ENCODE results near the gene FAM228B.
"Not testable (repeated sequence)": the region's sequence is repeated elsewhere in the genome, so short reads cannot be mapped to it uniquely, and the experiment has no call there.

The FAM228B gene

DNA sequence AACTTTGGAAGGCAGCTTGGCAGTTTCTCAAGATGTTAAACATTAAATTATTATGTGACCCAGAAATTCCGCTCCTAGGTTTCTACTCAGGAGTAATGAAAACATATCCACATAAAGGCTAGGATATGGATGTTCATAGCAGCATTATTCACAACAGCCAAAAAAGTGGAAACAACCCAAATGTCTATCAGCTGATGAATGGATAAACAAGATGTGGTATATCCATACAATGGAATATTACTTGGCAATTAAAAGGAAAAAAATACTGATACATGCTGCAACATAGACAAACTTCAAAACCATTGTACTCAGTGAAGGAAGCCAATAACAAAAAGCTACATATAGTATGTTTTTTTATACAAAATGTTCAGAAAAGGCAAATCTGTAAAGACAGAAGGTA, 39.2 kb downstream of the FAM228B start:
- no peak for DNase-seq

DNA sequence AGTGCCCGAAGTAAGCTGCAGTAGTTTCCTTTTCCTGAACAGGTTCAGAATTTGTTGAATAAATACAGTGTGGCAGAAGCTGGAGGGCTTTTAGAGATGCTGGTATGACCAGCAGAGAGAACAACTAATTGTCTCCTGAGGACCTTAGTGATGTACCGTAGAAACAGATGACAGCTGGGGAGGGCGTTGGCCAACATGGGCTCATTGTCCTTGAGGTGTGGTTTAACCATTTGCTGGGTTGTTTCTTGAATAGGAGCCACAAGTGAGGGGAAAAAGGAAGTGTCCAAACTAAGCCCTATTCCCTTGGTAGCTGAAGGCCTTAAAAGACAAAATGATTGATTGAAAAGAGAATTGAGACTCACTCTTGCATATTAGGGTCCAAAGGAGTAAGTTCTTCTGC, 39.9 kb downstream of the FAM228B start:
- no peak for DNase-seq

GRCh38 chr2:24163601-24164000, 40.3 kb downstream of the FAM228B start:
- no peak for DNase-seq

- peak; percentile 13 to 21 for DNase-seq
Observed at GRCh38 chr2:24164416-24164973, 41.2 kb downstream of the FAM228B start.

GRCh38 chr2:24169023-24169422, 45.8 kb downstream of the FAM228B start:
- no peak for DNase-seq

DNA sequence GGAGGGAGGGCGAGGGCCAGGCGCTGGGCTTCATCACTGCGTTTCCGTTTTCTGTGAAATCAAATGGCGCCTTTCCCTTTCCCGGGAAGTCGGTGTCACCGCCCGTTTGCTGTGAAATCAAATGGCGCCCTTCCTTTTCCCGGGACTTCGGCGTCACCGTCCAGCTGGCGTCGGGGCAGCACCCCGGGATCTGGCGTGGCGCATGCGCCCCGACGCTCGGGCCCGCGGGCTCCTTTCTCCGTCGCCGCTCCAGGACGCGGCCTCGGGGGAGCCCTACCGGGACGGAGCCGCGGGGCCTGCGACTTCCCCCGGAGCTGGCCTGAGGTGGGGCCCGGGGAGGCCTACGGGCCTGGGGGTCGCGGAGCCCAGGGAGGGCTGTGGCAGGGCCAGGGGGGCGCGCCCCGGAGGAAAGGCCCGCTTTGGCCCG, 51.6 kb downstream of the FAM228B start, which contains the start of gene FAM228A:
FAM228A (plus strand) TSS at position 203 of the 427 bp plus-strand sequence. CDS start 428 bp downstream, outside the sequence.
- DNase-seq: no peak

GRCh38 chr2:24175631-24176187, 52.4 kb downstream of the FAM228B start:
- DNase-seq: no peak

- no peak for DNase-seq
Observed at GRCh38 chr2:24176326-24176725, 53.1 kb downstream of the FAM228B start.

DNA sequence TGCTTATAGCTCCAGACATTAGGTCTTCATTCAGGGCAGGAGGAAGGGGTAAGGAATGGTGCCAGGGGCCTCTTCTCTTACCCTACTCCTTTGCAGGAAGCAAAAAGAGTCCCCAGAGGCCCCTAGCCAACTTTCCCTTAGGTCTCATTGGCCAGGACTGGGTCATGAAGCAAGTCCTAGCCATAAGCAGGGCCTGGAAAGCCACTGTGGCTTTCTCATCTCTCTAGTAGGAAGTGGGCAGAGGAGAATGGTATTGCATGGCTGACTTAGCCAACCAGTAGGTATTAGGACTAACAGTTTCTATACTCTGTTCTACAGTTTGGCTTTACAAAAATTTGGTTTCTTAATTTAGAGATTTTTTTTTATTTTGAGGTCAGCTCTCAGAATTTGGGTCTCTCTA, 56.4 kb downstream of the FAM228B start:
- DNase-seq: no peak

- DNase-seq: no peak
Observed at GRCh38 chr2:24181849-24182248, 58.6 kb downstream of the FAM228B start.

DNA sequence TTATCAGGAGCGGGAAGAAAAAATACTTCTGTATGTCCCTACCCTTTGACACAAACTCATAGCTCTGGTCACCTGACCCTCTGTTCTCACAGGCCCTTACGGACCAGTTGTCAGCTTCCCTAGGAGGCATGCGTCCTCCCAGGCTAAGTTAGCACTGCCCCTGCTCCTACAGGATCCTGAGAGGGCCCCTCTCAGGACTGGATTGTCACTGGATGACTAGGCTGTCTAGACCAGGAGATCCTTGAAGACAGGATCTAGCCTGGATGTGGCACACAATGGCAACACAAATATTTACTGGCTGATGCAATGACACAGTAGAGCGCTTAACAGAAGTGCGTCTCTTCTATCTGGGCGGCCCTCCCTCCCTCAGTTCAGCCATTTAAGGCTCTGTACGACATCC, 59.2 kb downstream of the FAM228B start:
- DNase-seq: no peak

DNA sequence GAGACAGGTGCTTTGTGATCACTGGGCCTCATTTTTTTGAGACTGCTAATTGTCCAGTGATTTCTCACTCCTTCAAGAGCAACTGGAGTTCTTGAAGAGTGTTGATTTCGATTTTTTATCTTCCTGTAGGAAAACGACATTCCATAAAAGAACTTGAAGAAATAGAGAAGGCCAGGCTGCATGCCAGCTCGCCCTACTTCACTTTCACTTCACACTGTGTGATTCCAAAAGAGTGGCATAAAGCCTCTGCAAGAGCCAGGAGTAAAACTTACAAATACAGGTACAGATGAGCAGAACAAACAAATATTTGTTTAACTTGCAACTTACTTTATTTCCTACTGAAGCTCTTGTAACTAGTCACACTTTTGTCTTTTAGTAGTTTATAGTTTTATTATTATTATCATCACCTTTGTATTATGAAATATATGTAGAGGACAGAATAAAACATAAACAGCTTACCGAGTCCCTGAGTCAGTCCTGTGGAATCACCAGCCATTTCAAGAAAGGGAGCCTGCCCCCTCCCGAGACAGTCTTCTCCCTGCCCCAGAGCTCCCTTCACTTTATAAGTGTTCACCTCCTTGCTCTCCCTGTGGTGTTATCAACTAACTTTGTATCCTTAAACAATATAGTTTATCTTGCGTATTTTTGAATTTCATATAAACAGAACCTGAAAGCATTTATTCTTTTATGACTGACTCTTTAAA, 60.2 kb downstream of the FAM228B start:
- DNase-seq: no peak

GRCh38 chr2:24189551-24189950, 66.3 kb downstream of the FAM228B start:
- DNase-seq: no peak

DNA sequence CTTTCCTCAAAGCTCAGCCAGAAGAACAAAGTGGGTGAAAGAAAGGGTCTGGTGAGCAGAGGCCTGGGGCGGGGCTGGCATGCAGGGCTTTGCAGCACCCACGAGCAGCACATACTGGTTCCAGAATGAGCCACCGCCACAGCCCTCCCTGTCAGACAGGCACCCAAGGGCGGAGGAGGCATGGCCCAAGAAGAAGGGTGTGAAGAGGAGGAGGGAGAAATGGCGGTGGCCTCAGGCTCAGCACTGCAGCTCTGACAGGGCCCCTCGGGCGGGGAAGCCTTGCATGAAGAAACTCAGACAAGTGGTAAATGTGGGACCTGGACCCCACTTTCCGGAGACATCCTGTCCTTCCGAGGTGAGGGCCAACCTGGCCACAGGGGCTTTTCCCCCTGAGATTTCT, 67.2 kb downstream of the FAM228B start:
- DNase-seq: no peak

- no peak for DNase-seq
Observed at GRCh38 chr2:24191156-24191555, 67.9 kb downstream of the FAM228B start.

DNA sequence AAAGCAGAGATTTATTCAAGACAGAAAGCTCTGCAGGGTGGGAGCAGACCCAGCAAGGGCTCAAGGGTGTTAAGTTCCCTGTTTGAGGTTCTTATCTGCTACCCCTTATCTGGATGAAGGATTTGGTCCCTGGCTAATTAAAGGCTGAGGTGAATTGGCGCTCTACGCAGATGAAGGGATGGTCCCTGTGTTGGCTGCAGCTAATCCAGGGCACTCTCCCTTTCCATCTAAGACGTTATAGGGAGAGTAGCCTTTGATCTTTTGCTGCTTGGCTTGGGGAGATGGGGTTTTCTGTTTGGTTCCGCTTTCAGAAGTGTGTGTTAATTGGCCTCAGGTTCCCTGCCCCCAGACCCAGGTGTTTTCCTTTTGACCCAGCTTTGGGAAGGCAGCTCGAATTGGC, 68.6 kb downstream of the FAM228B start:
- no peak for DNase-seq

- not testable (repeated sequence) for DNase-seq
Observed at GRCh38 chr2:24197213-24197612, 73.9 kb downstream of the FAM228B start.

- no peak for DNase-seq
Observed at GRCh38 chr2:24199968-24200590, 76.8 kb downstream of the FAM228B start.

DNA sequence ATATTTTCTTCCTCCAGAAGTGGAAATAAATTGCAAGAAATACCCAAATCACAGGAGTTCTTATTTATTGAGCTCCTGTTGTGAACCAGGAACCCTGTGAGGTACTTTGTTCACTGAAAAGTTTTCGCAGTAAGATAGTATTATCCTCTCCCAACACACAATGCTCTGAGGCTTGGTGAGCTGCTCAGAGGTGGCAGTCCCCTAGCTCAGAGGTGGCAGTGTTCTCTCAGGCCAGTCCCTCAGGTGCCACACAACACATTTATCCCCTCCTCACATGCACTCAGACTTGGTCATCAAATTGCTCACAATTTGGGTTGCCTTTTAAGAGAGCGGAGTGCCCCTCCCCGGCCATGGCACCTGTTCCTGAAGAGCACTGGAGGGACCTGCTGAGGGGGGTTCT, 77.5 kb downstream of the FAM228B start:
- DNase-seq: no peak

DNA sequence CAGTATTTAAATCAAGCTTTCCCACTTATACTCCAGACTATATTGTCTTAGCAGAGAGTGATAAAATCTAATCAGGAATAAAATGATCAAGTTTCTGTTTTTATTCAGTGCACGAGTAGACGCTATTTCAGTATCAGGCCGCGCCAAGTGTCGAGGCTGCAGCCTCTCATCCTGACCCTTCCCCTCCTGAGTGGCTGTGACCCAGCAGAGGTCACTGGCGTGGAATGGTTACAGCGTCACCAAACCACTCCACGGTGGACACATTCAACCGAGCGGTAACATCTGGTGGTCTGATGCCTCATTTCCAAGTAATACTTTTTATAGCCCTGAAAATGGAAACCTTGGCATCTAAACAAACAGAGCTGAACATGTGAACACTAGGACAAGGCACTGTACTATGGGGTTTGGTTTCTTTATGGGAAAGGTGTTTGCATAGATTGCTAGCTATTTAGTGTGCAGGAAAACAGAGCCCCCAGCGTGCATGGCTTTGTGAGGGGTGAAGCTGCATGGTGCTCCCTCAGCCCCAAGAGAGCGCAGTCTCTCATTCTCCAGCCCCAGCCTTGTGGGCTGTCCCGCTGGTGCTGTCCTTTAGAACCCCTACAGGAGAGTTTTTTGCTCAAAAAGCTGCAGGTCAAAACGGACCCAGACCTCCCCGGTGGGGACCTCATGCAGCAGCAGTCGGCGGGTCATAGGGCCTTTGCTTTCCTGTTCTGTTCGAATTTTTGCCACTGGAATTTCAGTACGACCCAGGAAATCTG, 79.9 kb downstream of the FAM228B start:
- DNase-seq: no peak

DNA sequence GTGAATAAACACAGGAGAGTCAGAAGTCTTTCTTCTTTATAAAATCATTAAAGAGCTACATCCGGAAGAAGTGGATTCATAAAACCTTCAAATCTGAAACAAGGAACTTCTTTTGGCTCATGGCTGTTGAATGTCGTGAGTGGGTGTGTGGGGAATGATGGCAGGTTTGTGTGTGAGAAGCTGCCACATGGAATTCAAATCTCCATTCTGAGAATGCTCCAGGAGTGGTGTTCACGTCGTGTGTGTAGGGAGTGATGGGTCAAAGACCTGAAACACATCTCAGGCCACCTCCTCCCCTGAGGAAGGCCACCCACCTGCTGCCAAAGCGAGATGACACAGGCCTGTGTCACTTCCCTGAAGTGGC, 80.5 kb downstream of the FAM228B start:
- no peak for DNase-seq

GRCh38 chr2:24204505-24204904, 81.2 kb downstream of the FAM228B start:
- DNase-seq: no peak

DNA sequence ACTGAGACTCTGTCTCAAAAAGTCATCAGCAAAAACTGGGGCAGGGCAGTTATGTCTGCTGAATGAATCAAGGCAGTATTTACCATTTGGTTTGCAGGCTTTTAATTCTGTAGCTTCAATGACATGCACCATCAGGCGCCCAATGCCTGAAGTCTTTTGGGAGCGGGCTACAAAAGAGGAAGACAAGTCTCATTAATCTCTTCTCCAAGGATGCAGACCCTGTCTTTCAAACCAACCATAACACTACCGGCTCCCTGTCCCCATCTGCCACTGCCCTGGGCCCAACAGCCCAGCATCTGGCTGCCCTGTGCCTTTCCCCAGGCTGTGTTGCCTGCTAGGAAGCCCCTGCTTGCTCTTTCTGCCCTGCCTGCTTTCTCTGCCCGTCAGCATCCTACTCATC, 81.9 kb downstream of the FAM228B start:
- no peak for DNase-seq
